Muscle layer of colon (tissue), 2 donors: ENCODE results near the gene KCTD17.

ENCODE experiments used
- H3K27ac ChIP-seq: one replicate; pipeline ENCODE4 v1.7.0; 2013; ENCODE audit warnings: low read depth, mild to moderate bottlenecking, low read length, moderate library complexity
- H3K27me3 ChIP-seq, 2 donors: one replicate each; pipeline ENCODE4 v1.7.0; 2013; ENCODE audit warnings: low read length in 2 of 2, mild to moderate bottlenecking in 2 of 2; ENCODE audit not compliant: insufficient read depth in 2 of 2, control insufficient read depth in 1 of 2
- H3K36me3 ChIP-seq: one replicate; pipeline ENCODE4 v1.7.0; 2013; ENCODE audit warnings: mild to moderate bottlenecking, low read length; ENCODE audit not compliant: insufficient read depth
- H3K4me1 ChIP-seq: one replicate; pipeline ENCODE4 v1.7.0; 2013; ENCODE audit warnings: mild to moderate bottlenecking, low read length; ENCODE audit not compliant: insufficient read depth
- H3K4me3 ChIP-seq, 2 donors: one replicate each; pipeline ENCODE4 v1.7.0; 2013; ENCODE audit warnings: low read length in 2 of 2, low read depth in 1 of 2, mild to moderate bottlenecking in 1 of 2, moderate library complexity in 1 of 2
- H3K9ac ChIP-seq: one replicate; pipeline ENCODE4 v1.7.0; 2013; ENCODE audit warnings: low read length
- H3K9me3 ChIP-seq: one replicate; pipeline ENCODE4 v1.7.0; 2013; ENCODE audit warnings: mild to moderate bottlenecking, low read length
- donor health status: abdominal sarcoma.
- donor health status: Adenocarcinoma of cecum.

Gene KCTD17

GRCh38 chr22:37014415-37014806, 37.1 kb upstream of the KCTD17 start:
- Histone ChIP-seq H3K9ac (no peak overlapping the region), H3K27ac (no peak overlapping the region), H3K4me1 (peaks cover 30% of the 10 kb centered on the region), H3K27me3 (no peaks in the 10 kb centered on the region), H3K36me3 (no peaks in the 10 kb centered on the region), H3K9me3 (no peaks in the 10 kb centered on the region), H3K4me3 (no peak overlapping the region)

- H3K27me3 ChIP-seq = no peaks in the 10 kb centered on the region
- H3K4me1 ChIP-seq = peaks cover 30% of the 10 kb centered on the region
- no peaks in the 10 kb centered on the region for H3K9me3 ChIP-seq
- H3K4me3 ChIP-seq = no peak overlapping the region
- H3K9ac ChIP-seq = no peak overlapping the region
- no peak overlapping the region for H3K27ac ChIP-seq
- H3K36me3 ChIP-seq = no peaks in the 10 kb centered on the region
These were observed 36.5 kb upstream of the KCTD17 start for GRCh38 chr22:37014835-37015586.

GRCh38 chr22:37015587-37015878, 36.0 kb upstream of the KCTD17 start:
- Histone ChIP-seq H3K36me3 (no peaks in the 10 kb centered on the region), H3K9ac (no peak overlapping the region), H3K4me3 (no peak overlapping the region), H3K4me1 (peaks cover 34% of the 10 kb centered on the region), H3K27me3 (no peaks in the 10 kb centered on the region), H3K27ac (no peak overlapping the region), H3K9me3 (no peaks in the 10 kb centered on the region)

- H3K4me3 ChIP-seq = no peak overlapping the region
- no peaks in the 10 kb centered on the region for H3K9me3 ChIP-seq
- no peaks in the 10 kb centered on the region for H3K36me3 ChIP-seq
- H3K4me1 ChIP-seq = peaks cover 37% of the 10 kb centered on the region
- H3K27ac ChIP-seq = no peak overlapping the region
- H3K9ac ChIP-seq = no peak overlapping the region
- H3K27me3 ChIP-seq = no peaks in the 10 kb centered on the region
These were observed 35.2 kb upstream of the KCTD17 start for GRCh38 chr22:37016134-37016910.

- Histone ChIP-seq H3K9me3 (no peaks in the 10 kb centered on the region), H3K4me3 (no peak overlapping the region), H3K27ac (no peak overlapping the region), H3K9ac (no peak overlapping the region), H3K27me3 (no peaks in the 10 kb centered on the region), H3K4me1 (peaks cover 37% of the 10 kb centered on the region), H3K36me3 (no peaks in the 10 kb centered on the region)
These were observed 34.2 kb upstream of the KCTD17 start for GRCh38 chr22:37017356-37017755.

GRCh38 chr22:37018086-37018814, 33.3 kb upstream of the KCTD17 start:
- H3K9ac ChIP-seq = peak overlapping the region; percentile 33
- H3K4me1 ChIP-seq = peaks cover 36% of the 10 kb centered on the region
- no peaks in the 10 kb centered on the region for H3K27me3 ChIP-seq
- H3K4me3 ChIP-seq = peak overlapping the region; percentile 44 to 66
- H3K9me3 ChIP-seq = no peaks in the 10 kb centered on the region
- H3K27ac ChIP-seq = peak overlapping the region; percentile 82
- no peaks in the 10 kb centered on the region for H3K36me3 ChIP-seq

GRCh38 chr22:37018815-37019308, 32.7 kb upstream of the KCTD17 start:
- Histone ChIP-seq H3K36me3 (no peaks in the 10 kb centered on the region), H3K9ac (peak overlapping the region; percentile 33), H3K27ac (peak overlapping the region; percentile 82), H3K27me3 (no peaks in the 10 kb centered on the region), H3K9me3 (no peaks in the 10 kb centered on the region), H3K4me1 (peaks cover 36% of the 10 kb centered on the region), H3K4me3 (peak overlapping the region; percentile 44 to 66)

GRCh38 chr22:37019309-37020191, 32.0 kb upstream of the KCTD17 start, which contains the start of the genes MPST and TST:
Gene MPST (plus strand): TSS chr22:37019742. CDS start chr22:37019837, 95 bp downstream.
Gene TST (minus strand): TSS chr22:37019447. CDS start chr22:37018732, 715 bp downstream.
- Histone ChIP-seq H3K27me3 (no peaks in the 10 kb centered on the region), H3K9me3 (no peaks in the 10 kb centered on the region), H3K4me1 (peaks cover 36% of the 10 kb centered on the region), H3K36me3 (peaks cover 2% of the 10 kb centered on the region), H3K27ac (peak within 1 kb of the TSS; percentile 82), H3K4me3 (peak within 1 kb of the TSS; percentile 70 to 81), H3K9ac (peak within 1 kb of the TSS; percentile 61)

GRCh38 chr22:37020192-37020479, 31.4 kb upstream of the KCTD17 start:
- Histone ChIP-seq H3K9me3 (no peaks in the 10 kb centered on the region), H3K4me3 (peak overlapping the region; percentile 70 to 81), H3K27ac (peak overlapping the region; percentile 67), H3K4me1 (peaks cover 36% of the 10 kb centered on the region), H3K36me3 (peaks cover 8% of the 10 kb centered on the region), H3K9ac (peak overlapping the region; percentile 61), H3K27me3 (no peaks in the 10 kb centered on the region)

GRCh38 chr22:37021041-37021440, 30.5 kb upstream of the KCTD17 start:
- no peak overlapping the region for H3K9ac ChIP-seq
- H3K27me3 ChIP-seq = no peaks in the 10 kb centered on the region
- no peak overlapping the region for H3K27ac ChIP-seq
- H3K36me3 ChIP-seq = peaks cover 16% of the 10 kb centered on the region
- no peaks in the 10 kb centered on the region for H3K9me3 ChIP-seq
- no peak overlapping the region for H3K4me3 ChIP-seq
- peaks cover 36% of the 10 kb centered on the region for H3K4me1 ChIP-seq
